CD4-positive, alpha-beta T cell treated with Interferon gamma for 1 hour (primary cell): Measurements from ENCODE around the gene FPR2.
"Not testable (repeated sequence)": the region's sequence is repeated elsewhere in the genome, so short reads cannot be mapped to it uniquely, and the experiment has no call there.

ENCODE experiments used
- DNase-seq: peaks from one replicate; pipeline ENCODE4 v3.0.0-alpha.2; 2020

Gene FPR2

GRCh38 chr19:51760697-51761356 lies at the start of gene FPR2:
Gene FPR2, plus strand, starts transcription at chr19:51761180. Its CDS starts 7,479 bp downstream, at chr19:51768659.
- no peak for DNase-seq

- no peak for DNase-seq
Measured at GRCh38 chr19:51711702-51712101, 49.3 kb upstream of the FPR2 start.

- DNase-seq, result no peak
Measured at GRCh38 chr19:51712461-51713081, 48.4 kb upstream of the FPR2 start.

- no peak for DNase-seq
Measured at GRCh38 chr19:51713319-51714285, 47.4 kb upstream of the FPR2 start.

- DNase-seq, result no peak
Measured at GRCh38 chr19:51714848-51715247, 46.1 kb upstream of the FPR2 start.

- no peak for DNase-seq
Measured at GRCh38 chr19:51715850-51716249, 45.1 kb upstream of the FPR2 start.

- no peak for DNase-seq
Measured at GRCh38 chr19:51716925-51717324, 44.1 kb upstream of the FPR2 start.

- no peak for DNase-seq
Measured at GRCh38 chr19:51719251-51719988, 41.6 kb upstream of the FPR2 start.

GRCh38 chr19:51721905-51722304 lies 39.1 kb upstream of the FPR2 start:
- DNase-seq, result no peak

- DNase-seq, result no peak
Measured at GRCh38 chr19:51722492-51722891, 38.5 kb upstream of the FPR2 start.

GRCh38 chr19:51724543-51724942 lies 36.4 kb upstream of the FPR2 start:
- no peak for DNase-seq

- DNase-seq, result no peak
Measured at GRCh38 chr19:51726049-51726448, 34.9 kb upstream of the FPR2 start.

- DNase-seq, result no peak
Measured at GRCh38 chr19:51727349-51727880, 33.6 kb upstream of the FPR2 start.

GRCh38 chr19:51729781-51730180 lies 31.2 kb upstream of the FPR2 start:
- no peak for DNase-seq

GRCh38 chr19:51733742-51734522 lies 27.0 kb upstream of the FPR2 start:
- DNase-seq, result no peak

- peak; percentile 81 for DNase-seq
Measured at GRCh38 chr19:51735759-51736449, 25.1 kb upstream of the FPR2 start.

- DNase-seq, result no peak
Measured at GRCh38 chr19:51737389-51737788, 23.6 kb upstream of the FPR2 start.

- no peak for DNase-seq
Measured at GRCh38 chr19:51737924-51738323, 23.1 kb upstream of the FPR2 start.

GRCh38 chr19:51738523-51738922 lies 22.5 kb upstream of the FPR2 start:
- not testable (repeated sequence) for DNase-seq

GRCh38 chr19:51739466-51740213 lies 21.3 kb upstream of the FPR2 start:
- no peak for DNase-seq
